Mammary epithelial cell (primary cell): ENCODE measurements around the gene SENP1.

Experiments used
- CTCF ChIP-seq, 2 donors: IDR thresholded peaks in 1 of 2; conservative IDR thresholded peaks in 1 of 2; 2 replicates each; pipeline ENCODE4 v1.5.1; 2011 to 2012; ENCODE audit warnings: inconsistent platforms in 2 of 2, low read length in 2 of 2, mild to moderate bottlenecking in 2 of 2, control low read depth in 1 of 2, low read depth in 1 of 2; ENCODE audit not compliant: insufficient read depth in 1 of 2; ENCODE audit errors: extremely low read depth in 1 of 2
- EZH2 ChIP-seq: IDR thresholded peaks from 2 replicates; pipeline ENCODE4 v1.6.1; 2012; ENCODE audit warnings: low read length, inconsistent platforms, borderline replicate concordance

GRCh38 chr12:48061938-48062719 is 43.8 kb downstream of the SENP1 start:
- TF ChIP-seq EZH2 (no peak), CTCF (conservative IDR thresholded peaks at IDR 0.05 in 1 of 2, IDR thresholded peaks at IDR 0.05 in 1 of 2; ENCODE audit: extremely low read depth in 1 of 2, insufficient read depth in 1 of 2, low read depth in 1 of 2, low read length in 2 of 2) (peak; percentile 11 to 35)
